ENCODE data around the gene CLIC3. TPM values are rescaled to one million over a fixed set of nuclear protein-coding genes. Genes with fewer than 3 reads are reported as not detected.

CLIC3 gene
- total RNA-seq, 1 experiment from 2014 or later = 24.1 TPM

- Histone ChIP-seq H3K4me2 (no peak overlapping the region), H2AFZ (no peak overlapping the region), H3K27ac (no peak overlapping the region), H3K4me1 (replicated peaks; ENCODE audit: insufficient read depth) (peaks cover 1% of the 10 kb centered on the region), H3K79me2 (ENCODE audit: low read depth) (no peaks in the 10 kb centered on the region), H3K9me3 (ENCODE audit: insufficient read depth, low read depth) (no peaks in the 10 kb centered on the region), H3K27me3 (ENCODE audit: insufficient read depth, low read depth) (no peaks in the 10 kb centered on the region), H3K36me3 (ENCODE audit: low read depth) (no peaks in the 10 kb centered on the region), H4K20me1 (ENCODE audit: insufficient read depth) (no peaks in the 10 kb centered on the region), H3F3A (ENCODE audit: insufficient read depth, low read depth) (no peaks in the 10 kb centered on the region), H3K9me2 (ENCODE audit: insufficient read depth) (no peaks in the 10 kb centered on the region), H3K4me3 (no peak overlapping the region)
- no peak for DNase-seq
- BruUV-seq (replicated peaks) = no TSS peak
- ChIA-PET POLR2A (ENCODE audit: unreplicated experiment) (no interaction called here), CTCF (no interaction called here)
- intact Hi-C loops (cut with micrococcal nuclease; ENCODE audit: unreplicated experiment) = no loop called here
- TF ChIP-seq EZH2 (IDR thresholded peaks at IDR 0.05; ENCODE audit: low read depth) (no peak), CTCF (conservative IDR thresholded peaks at IDR 0.05) (no peak)
These were observed 26.6 kb downstream of the CLIC3 start for GRCh38 chr9:136969774-136970173.

GRCh38 chr9:136969150-136969549 is 27.2 kb downstream of the CLIC3 start:
- no peaks in the 10 kb centered on the region for H3K36me3 ChIP-seq (ENCODE audit: low read depth)
- H3K27ac ChIP-seq = no peak overlapping the region
- no TSS peak for BruUV-seq (replicated peaks)
- no peak overlapping the region for H3K4me3 ChIP-seq
- H3F3A ChIP-seq (ENCODE audit: insufficient read depth, low read depth) = no peaks in the 10 kb centered on the region
- H3K79me2 ChIP-seq (ENCODE audit: low read depth) = no peaks in the 10 kb centered on the region
- peaks cover 8% of the 10 kb centered on the region for H3K4me1 ChIP-seq (replicated peaks; ENCODE audit: insufficient read depth)
- no peak for TF ChIP-seq EZH2 (IDR thresholded peaks at IDR 0.05; ENCODE audit: low read depth)
- no peak for TF ChIP-seq CTCF (conservative IDR thresholded peaks at IDR 0.05)
- H4K20me1 ChIP-seq (ENCODE audit: insufficient read depth) = no peaks in the 10 kb centered on the region
- H3K4me2 ChIP-seq = no peak overlapping the region
- intact Hi-C loops (cut with micrococcal nuclease; ENCODE audit: unreplicated experiment) = no loop called here
- ChIA-PET CTCF (no interaction called here), POLR2A (ENCODE audit: unreplicated experiment) (interaction anchor here (0.6 kb wide), 1 partner anchor 95 kb away, joined by 3 read pairs; no protein-coding TSS in a partner anchor)
- no peaks in the 10 kb centered on the region for H3K9me2 ChIP-seq (ENCODE audit: insufficient read depth)
- no peak for DNase-seq
- H3K27me3 ChIP-seq (ENCODE audit: insufficient read depth, low read depth) = no peaks in the 10 kb centered on the region
- H2AFZ ChIP-seq = no peak overlapping the region
- H3K9me3 ChIP-seq (ENCODE audit: insufficient read depth, low read depth) = no peaks in the 10 kb centered on the region

GRCh38 chr9:136968333-136969127 is 27.8 kb downstream of the CLIC3 start:
- BruUV-seq (replicated peaks) = no TSS peak
- CTCF ChIA-PET = no interaction called here
- no peaks in the 10 kb centered on the region for H3K9me3 ChIP-seq (ENCODE audit: insufficient read depth, low read depth)
- H3K9me2 ChIP-seq (ENCODE audit: insufficient read depth) = no peaks in the 10 kb centered on the region
- H3K4me3 ChIP-seq = no peak overlapping the region
- H3K4me2 ChIP-seq = no peak overlapping the region
- no peaks in the 10 kb centered on the region for H3F3A ChIP-seq (ENCODE audit: insufficient read depth, low read depth)
- H3K27me3 ChIP-seq (ENCODE audit: insufficient read depth, low read depth) = no peaks in the 10 kb centered on the region
- no peak for DNase-seq
- no peaks in the 10 kb centered on the region for H3K36me3 ChIP-seq (ENCODE audit: low read depth)
- H2AFZ ChIP-seq = no peak overlapping the region
- H3K27ac ChIP-seq = no peak overlapping the region
- H3K79me2 ChIP-seq (ENCODE audit: low read depth) = no peaks in the 10 kb centered on the region
- no peak for TF ChIP-seq EZH2 (IDR thresholded peaks at IDR 0.05; ENCODE audit: low read depth)
- TF ChIP-seq CTCF (conservative IDR thresholded peaks at IDR 0.05) = no peak
- POLR2A ChIA-PET (ENCODE audit: unreplicated experiment) = interaction anchor here (0.6 kb wide), 2 partner anchors 23 to 96 kb away, joined by 3 to 17 read pairs; no protein-coding TSS in a partner anchor
- intact Hi-C loops (cut with micrococcal nuclease; ENCODE audit: unreplicated experiment) = no loop called here
- H4K20me1 ChIP-seq (ENCODE audit: insufficient read depth) = no peaks in the 10 kb centered on the region
- H3K4me1 ChIP-seq (replicated peaks; ENCODE audit: insufficient read depth) = peaks cover 10% of the 10 kb centered on the region
